Stimulated activated CD4-positive, alpha-beta T cell treated with anti-CD3 and anti-CD28 coated beads, Interleukin-1b, Interleukin-23, amount 100 ng/mL, for 24 hours (primary cell): Measurements from ENCODE around the gene DOCK11.

ENCODE experiments used
- DNase-seq, 4 experiments: peaks; one replicate each; pipeline ENCODE4 v3.0.0-alpha.2; 2020; ENCODE audit warnings: low read depth in 4 of 4, low spot score in 1 of 4

Gene DOCK11

DNA sequence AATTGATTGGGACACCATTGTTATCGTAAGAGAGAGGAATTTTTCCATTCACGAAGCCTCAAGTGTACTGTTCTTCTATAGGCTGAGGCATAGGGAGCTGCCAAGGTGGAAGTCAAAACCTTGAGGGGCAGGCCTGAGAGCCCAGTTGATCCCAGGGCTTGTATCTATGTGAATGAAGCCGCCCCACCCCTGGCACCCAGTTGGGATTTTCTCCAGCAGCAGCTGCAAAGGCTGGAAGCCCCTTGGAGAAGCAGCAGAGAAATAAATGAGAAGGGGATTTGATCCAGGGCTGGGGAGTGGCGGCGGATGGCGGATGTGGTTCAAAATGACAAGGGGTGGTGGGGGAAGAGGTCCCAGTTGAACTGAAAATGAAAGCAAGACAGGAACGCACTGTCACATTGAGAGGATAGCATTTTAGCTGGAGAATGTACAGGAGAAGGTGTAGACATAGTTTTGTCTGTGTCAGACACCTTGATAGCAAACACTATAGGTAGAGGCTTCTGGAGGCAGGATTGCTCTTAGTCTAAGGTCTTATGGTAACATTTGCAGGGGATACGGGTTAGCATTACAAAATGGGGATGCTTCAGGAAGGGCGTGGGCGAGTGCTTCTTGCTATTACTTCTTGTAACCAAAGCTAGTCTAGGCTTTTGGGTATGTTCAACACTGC, 32.6 kb downstream of the DOCK11 start:
- DNase-seq, result peak in 3 of 4 experiments; percentile 7 to 30 (median 30)

GRCh38 chrX:118530219-118530911, 34.8 kb downstream of the DOCK11 start:
- no peak for DNase-seq

- DNase-seq, result no peak
Measured at GRCh38 chrX:118534716-118535493, 39.3 kb downstream of the DOCK11 start.

- DNase-seq, result no peak
Measured at GRCh38 chrX:118536204-118536603, 40.6 kb downstream of the DOCK11 start.

- DNase-seq, result no peak
Measured at GRCh38 chrX:118536687-118537461, 41.3 kb downstream of the DOCK11 start.

DNA sequence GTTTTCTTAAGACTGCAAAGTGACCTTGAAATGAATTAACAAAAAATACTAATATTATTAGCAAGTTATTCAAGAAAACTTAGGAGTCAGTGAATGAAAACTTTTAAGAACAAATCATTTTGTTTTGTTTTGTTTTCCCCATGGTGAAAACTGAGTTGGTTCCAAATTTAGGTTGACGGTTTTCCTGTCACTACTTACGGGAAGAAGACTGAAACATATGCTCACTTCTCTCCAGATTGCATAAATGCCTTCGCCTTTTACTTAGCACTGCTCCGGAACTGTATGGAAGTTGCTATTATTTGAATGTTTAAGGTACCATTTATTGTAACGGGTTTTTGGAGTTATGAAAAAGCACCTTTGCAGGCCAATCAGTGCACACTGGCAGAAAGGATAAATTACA, 42.8 kb downstream of the DOCK11 start:
- DNase-seq, result no peak

DNA sequence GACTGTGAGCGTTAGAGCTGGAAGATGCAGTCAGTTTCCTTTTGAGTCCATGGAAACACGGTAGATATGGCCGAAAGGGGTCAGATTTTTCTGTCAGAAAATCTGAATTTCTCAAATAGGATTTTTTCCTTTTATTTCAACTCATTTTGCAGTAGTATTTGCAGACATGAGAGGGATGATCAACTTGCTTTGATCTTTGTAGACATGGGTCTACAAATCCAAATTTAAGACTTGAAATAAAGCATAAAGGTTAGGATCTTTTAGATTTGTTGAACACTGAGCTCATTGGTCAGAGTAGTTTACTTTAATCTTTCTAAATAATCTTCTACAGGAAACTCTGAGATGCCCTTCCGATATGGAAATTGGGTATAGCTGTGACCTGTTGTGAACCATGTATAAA, 44.7 kb downstream of the DOCK11 start:
- DNase-seq, result no peak

GRCh38 chrX:118541482-118541881, 45.9 kb downstream of the DOCK11 start:
- no peak for DNase-seq

DNA sequence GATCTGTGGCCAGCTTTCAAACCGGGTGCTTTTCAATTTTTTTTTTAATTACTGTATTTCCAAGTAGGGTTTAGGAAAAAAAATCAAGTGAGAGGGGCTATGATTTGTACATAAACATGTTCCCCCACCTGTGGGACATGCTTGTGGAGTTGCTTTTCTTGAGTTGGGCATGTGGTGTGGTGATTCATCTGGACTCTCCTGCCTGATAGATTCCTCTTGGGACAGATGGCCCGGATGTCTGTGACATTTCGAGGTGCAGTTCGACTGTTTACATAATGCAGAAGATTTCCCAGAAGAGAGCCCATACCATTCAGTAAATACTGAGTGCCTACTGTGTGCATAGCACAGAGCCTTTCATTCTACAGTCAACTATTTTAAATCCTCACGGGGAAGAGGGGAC, 49.9 kb downstream of the DOCK11 start:
- DNase-seq, result no peak

GRCh38 chrX:118548841-118549240, 53.2 kb downstream of the DOCK11 start:
- DNase-seq, result no peak

DNA sequence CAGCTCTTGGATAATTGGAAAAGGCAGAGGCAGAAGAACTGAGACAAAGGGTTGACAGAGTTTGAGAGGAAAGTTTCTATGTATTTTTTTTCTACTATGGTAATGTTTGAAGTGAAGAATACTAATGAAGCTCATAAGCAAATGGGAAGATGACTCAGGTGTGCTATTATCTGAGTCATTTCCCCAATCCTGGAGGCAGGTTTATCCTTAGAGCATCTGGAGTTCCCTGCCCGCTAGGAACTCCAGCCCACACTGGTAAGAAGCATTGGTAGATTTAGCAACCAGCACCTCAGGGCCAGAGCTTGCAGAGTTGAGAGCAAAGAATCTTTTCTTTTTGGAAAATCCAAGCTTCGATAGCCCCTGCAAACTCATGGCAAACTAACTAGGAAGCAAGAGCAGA, 55.2 kb downstream of the DOCK11 start:
- no peak for DNase-seq

- DNase-seq, result no peak
Measured at GRCh38 chrX:118551426-118551825, 55.8 kb downstream of the DOCK11 start.

DNA sequence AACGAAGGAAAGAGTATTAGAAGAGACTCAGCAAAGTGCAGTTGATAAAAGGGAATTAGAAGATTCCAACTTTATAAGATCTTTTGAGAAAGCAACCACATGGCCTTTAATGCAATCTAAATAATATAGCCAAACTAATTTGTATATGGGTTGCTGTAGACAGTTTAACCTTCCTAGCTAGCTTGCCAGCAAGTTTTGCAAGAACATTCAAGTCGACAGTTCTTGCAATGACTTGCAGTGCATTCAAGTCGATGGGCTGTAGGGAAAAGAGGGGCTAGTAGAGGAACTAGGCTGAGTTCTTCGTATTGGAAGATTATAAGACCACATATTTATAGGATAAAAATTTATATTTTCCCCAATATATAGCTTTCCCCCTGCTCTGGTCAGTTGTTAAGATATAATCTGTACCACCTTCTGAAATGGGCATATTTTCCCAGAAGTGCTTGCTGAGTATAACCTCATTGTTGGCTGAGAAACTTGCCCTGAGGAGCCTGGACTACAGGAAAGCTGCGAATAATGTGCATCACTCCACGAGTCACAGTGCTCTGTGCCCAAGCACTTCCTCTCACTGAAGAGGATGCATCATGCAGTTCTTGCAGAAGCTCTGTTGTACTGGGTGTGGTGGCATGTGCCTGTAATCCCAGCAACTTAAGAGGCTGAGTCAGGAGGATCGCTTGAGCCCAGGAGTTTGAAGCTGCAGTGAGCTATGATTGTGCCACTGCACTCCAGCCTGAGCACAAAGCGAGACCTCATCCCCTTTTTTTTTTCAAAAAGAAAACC, 56.7 kb downstream of the DOCK11 start:
- no peak for DNase-seq

DNA sequence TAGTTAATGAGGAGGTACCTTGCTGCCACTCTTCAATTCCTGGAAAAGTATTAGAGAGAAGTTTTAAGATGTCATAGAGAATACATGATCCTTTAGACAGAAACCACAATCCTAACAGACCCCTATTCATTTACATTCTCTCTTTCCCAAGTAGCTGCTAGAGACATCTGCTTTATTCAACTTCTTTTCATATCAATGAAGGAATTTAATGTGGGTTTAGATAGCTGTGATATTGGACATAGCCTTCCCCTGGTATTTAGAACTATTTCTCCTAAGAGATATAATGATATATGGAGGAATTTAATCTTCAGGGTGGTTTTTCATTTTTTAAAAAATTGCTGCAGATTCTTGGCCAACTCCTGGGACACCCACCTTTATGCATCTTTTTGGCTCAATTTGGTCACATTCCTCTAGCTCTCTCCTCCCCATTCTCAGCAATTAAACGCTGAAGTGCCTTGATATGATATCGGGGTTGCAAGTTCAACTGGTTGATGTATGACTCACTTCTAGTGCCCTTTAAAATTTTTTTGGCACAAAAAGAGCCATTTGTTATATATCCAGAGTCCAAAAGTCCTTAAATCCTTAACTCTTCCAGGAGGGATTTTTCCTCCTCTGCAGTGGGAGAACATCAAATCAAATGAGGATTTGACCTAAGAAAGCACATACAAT, 57.6 kb downstream of the DOCK11 start:
- DNase-seq, result no peak

GRCh38 chrX:118554511-118554910, 58.9 kb downstream of the DOCK11 start:
- no peak for DNase-seq

DNA sequence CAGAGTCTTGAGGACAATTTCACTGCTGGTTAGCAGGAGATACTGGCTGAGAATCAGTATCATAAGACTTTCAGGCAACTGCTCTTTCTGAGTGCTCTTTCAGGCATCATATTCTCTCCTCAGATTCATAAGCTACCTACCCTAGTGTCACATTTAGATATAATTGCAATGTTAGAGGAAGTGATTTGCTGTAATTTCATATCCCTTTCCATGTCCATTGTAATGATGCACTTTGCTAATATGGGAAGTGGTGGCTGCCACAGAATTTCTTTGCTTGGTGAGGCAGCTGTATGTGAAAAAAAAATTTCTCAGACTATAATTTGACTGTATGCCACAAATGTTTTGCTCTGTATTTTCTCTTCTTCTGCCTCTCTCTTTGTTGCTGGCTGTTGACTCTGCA, 63.3 kb downstream of the DOCK11 start:
- no peak for DNase-seq

- DNase-seq, result no peak
Measured at GRCh38 chrX:118560489-118560888, 64.9 kb downstream of the DOCK11 start.

GRCh38 chrX:118562582-118563164, 67.1 kb downstream of the DOCK11 start:
- DNase-seq, result no peak

- DNase-seq, result no peak
Measured at GRCh38 chrX:118564498-118564897, 68.9 kb downstream of the DOCK11 start.

GRCh38 chrX:118565853-118566252, 70.2 kb downstream of the DOCK11 start:
- DNase-seq, result no peak
